CD4-positive, alpha-beta T cell (primary cell): ENCODE results near the gene AFP. TPM values are rescaled to one million over a fixed set of nuclear protein-coding genes. Genes with fewer than 3 reads are reported as not detected.

ENCODE experiments used
- ATAC-seq: fragments of 200-7000 bp; cut with Tn5 transposase; one replicate; pipeline ENCODE4 v1.10.0; 2022; ENCODE audit warnings: mild to moderate bottlenecking; ENCODE audit not compliant: poor library complexity
- CTCF ChIA-PET: fragments of 350-600 bp; sonication (Branson Sonifier 250); formaldehyde crosslinking; loops from one replicate; lab custom pipeline; 2021; ENCODE audit warnings: antibody characterized with exemption, inconsistent platforms; lab: Charles Lee
- POLR2A ChIA-PET: fragments of 350-600 bp; sonication (Branson Sonifier 250); formaldehyde crosslinking; loops from one replicate; lab custom pipeline; 2021; ENCODE audit warnings: antibody characterized with exemption, inconsistent platforms; lab: Charles Lee
- DNase-seq, 14 experiments: peaks; one replicate each; pipeline ENCODE4 v3.0.0-alpha.2; 2013 to 2020; ENCODE audit warnings: mixed read lengths in 2 of 14
- H3K27ac ChIP-seq, 2 donors: one replicate each; pipeline versions ENCODE4 v1.5.1 to v1.7.0; 2013; ENCODE audit warnings: low read length in 2 of 2, low read depth in 1 of 2, mild to moderate bottlenecking in 1 of 2
- H3K27me3 ChIP-seq, 2 experiments: 1 replicate in 1 of 2; 2 replicates in 1 of 2; pipeline versions ENCODE4 v1.6.1 to v1.7.0; 2013; ENCODE audit warnings: low read length in 2 of 2, control low read depth in 1 of 2, mild to moderate bottlenecking in 1 of 2, moderate library complexity in 1 of 2; ENCODE audit not compliant: insufficient read depth in 2 of 2, control insufficient read depth in 1 of 2
- H3K36me3 ChIP-seq: one replicate; pipeline ENCODE4 v1.6.1; 2013; ENCODE audit warnings: low read length, control low read depth; ENCODE audit not compliant: insufficient read depth
- H3K4me1 ChIP-seq: one replicate; pipeline ENCODE4 v1.6.1; 2013; ENCODE audit warnings: low read length, control low read depth; ENCODE audit not compliant: insufficient read depth
- H3K4me3 ChIP-seq: one replicate; pipeline ENCODE4 v1.5.1; 2013; ENCODE audit warnings: mild to moderate bottlenecking, low read length, moderate library complexity
- H3K9me3 ChIP-seq, 2 experiments: 1 replicate in 1 of 2; 2 replicates in 1 of 2; pipeline versions ENCODE4 v1.6.1 to v1.7.0; 2013; ENCODE audit warnings: low read length in 2 of 2, mild to moderate bottlenecking in 2 of 2, control low read depth in 1 of 2, moderate library complexity in 1 of 2; ENCODE audit not compliant: control insufficient read depth in 1 of 2, insufficient read depth in 1 of 2
- H3K27ac Mint-ChIP-seq: one replicate; pipeline ENCODE4 v1.8.0; 2020; ENCODE audit warnings: mixed read lengths
- H3K27me3 Mint-ChIP-seq: one replicate; pipeline ENCODE4 v1.8.0; 2021; ENCODE audit warnings: mixed read lengths
- H3K36me3 Mint-ChIP-seq: one replicate; pipeline ENCODE4 v1.8.0; 2021; ENCODE audit warnings: low read depth, mixed read lengths
- H3K4me1 Mint-ChIP-seq: one replicate; pipeline ENCODE4 v1.8.0; 2021; ENCODE audit warnings: low read depth, mixed read lengths
- H3K4me3 Mint-ChIP-seq: one replicate; pipeline ENCODE4 v1.8.0; 2020; ENCODE audit warnings: mild to moderate bottlenecking, mixed read lengths
- H3K9me3 Mint-ChIP-seq: one replicate; pipeline ENCODE4 v1.8.0; 2020; ENCODE audit warnings: mixed read lengths
- CTCF ChIP-seq: fragments of 200-600 bp; IDR thresholded peaks from one replicate; pipeline ENCODE4 v1.8.0; 2022; ENCODE audit warnings: antibody characterized with exemption, mild to moderate bottlenecking
- intact Hi-C, 2 experiments: fragments of 100-400 bp; cut with DNase I in 1 of 2; cut with micrococcal nuclease in 1 of 2; formaldehyde crosslinking; loops; one replicate each; pipeline versions ENCODE4 v1.15.1 to v1.9.0; 2023 to 2025; cut with DNase I, micrococcal nuclease
- total RNA-seq, 174 experiments: library from RNA in 2 of 174; stranded (reverse) in 2 of 174; gene quantifications; one replicate each; pipeline ENCODE4 v1.2.3 and lab custom pipeline; 2021 to 2026

The AFP gene
- total RNA-seq, 2 experiments from 2014 or later, result not detected

GRCh38 chr4:73468170-73468569 is 32.1 kb downstream of the AFP start:
- Histone ChIP-seq H3K4me1 (no peaks in the 10 kb centered on the region), H3K27ac (no peak overlapping the region), H3K9me3 (peaks cover 0 to 4% of the 10 kb centered on the region in 2 experiments), H3K36me3 (no peaks in the 10 kb centered on the region), H3K4me3 (no peak overlapping the region), H3K27me3 (no peaks in the 10 kb centered on the region)
- DNase-seq (no peak), ATAC-seq (no peak)
- Mint-ChIP-seq H3K9me3 (peaks cover 2% of the 10 kb centered on the region), H3K27me3 (peaks cover 8% of the 10 kb centered on the region), H3K27ac (no peak overlapping the region), H3K4me1 (no peaks in the 10 kb centered on the region), H3K4me3 (no peak overlapping the region), H3K36me3 (no peaks in the 10 kb centered on the region)
- TF ChIP-seq CTCF, result no peak
- POLR2A ChIA-PET, result no interaction called here
- CTCF ChIA-PET, result no interaction called here
- intact Hi-C loops, result no loop called here

- ChIA-PET CTCF (no interaction called here), POLR2A (no interaction called here)
- no peaks in the 10 kb centered on the region for H3K36me3 Mint-ChIP-seq
- peaks cover 16% of the 10 kb centered on the region for H3K27me3 Mint-ChIP-seq
- H3K27ac Mint-ChIP-seq, result no peak overlapping the region
- H3K27ac ChIP-seq, result no peak overlapping the region
- no peak for TF ChIP-seq CTCF
- H3K27me3 ChIP-seq, result no peaks in the 10 kb centered on the region
- no peaks in the 10 kb centered on the region for H3K4me1 Mint-ChIP-seq
- DNase-seq (no peak), ATAC-seq (no peak)
- H3K4me3 Mint-ChIP-seq, result no peak overlapping the region
- peaks cover 6% of the 10 kb centered on the region for H3K9me3 Mint-ChIP-seq
- intact Hi-C loops, result no loop called here
- H3K4me1 ChIP-seq, result no peaks in the 10 kb centered on the region
- H3K4me3 ChIP-seq, result no peak overlapping the region
- H3K9me3 ChIP-seq, result peaks cover 4 to 6% of the 10 kb centered on the region in 2 experiments
- H3K36me3 ChIP-seq, result no peaks in the 10 kb centered on the region
These were observed 34.7 kb downstream of the AFP start for GRCh38 chr4:73470728-73471127.

DNA sequence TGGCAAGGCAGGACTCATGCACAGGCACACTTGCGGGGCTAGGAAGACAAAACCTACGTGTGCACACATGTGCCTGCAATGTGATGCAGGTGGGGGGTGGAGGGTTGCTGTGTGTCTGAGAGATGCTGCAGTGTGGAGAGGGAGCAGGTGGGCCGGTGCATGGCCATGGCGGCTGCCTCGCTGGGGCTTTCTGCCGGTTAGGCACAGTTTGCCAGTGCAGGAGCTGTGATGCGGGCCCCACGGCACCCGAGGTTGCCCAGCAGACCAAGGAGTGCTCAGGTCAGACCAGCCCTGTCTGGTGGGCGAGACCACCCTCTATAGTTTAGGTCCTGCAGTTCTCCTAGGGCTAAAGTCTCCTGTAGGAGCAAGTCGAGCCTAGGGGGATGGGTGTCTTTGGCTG is 41.2 kb downstream of the AFP start:
- Histone ChIP-seq H3K9me3 (peaks cover 4 to 19% of the 10 kb centered on the region in 2 experiments), H3K27ac (no peak overlapping the region), H3K36me3 (no peaks in the 10 kb centered on the region), H3K27me3 (no peaks in the 10 kb centered on the region), H3K4me3 (no peak overlapping the region), H3K4me1 (no peaks in the 10 kb centered on the region)
- CTCF ChIA-PET, result no interaction called here
- POLR2A ChIA-PET, result no interaction called here
- intact Hi-C loops, result no loop called here
- Mint-ChIP-seq H3K27ac (no peak overlapping the region), H3K4me1 (no peaks in the 10 kb centered on the region), H3K27me3 (peaks cover 21% of the 10 kb centered on the region), H3K9me3 (peaks cover 3% of the 10 kb centered on the region), H3K4me3 (no peak overlapping the region), H3K36me3 (no peaks in the 10 kb centered on the region)
- DNase-seq (no peak), ATAC-seq (no peak)
- no peak for TF ChIP-seq CTCF
